GM12878 (cell line): ENCODE results near the gene CLINT1. TPM values are rescaled to one million over a fixed set of nuclear protein-coding genes. Genes with fewer than 3 reads are reported as not detected.
A peak's percentile ranks its signal among the peaks of the same experiment; 100 is the strongest.

Source experiments
- ATAC-seq: fragments of 200-7000 bp; cut with Tn5 transposase; 3 replicates; pipeline ENCODE4 v1.9.1; 2020; ENCODE audit warnings: mild to moderate bottlenecking, moderate library complexity
- BruUV-seq: library from RNA; stranded (reverse); fragments of 400-500 nt; replicated peaks from 2 replicates; lab custom pipeline; 2021; lab: Mats Ljungman, UMichigan
- CTCF ChIA-PET: fragments of 300-600 bp; sonication (Branson Sonifier 250); formaldehyde crosslinking; extraction: SDS; loops from one replicate; lab custom pipeline; 2021; ENCODE audit warnings: inconsistent platforms; lab: Yijun Ruan, JAX
- POLR2A ChIA-PET: fragments of 350-600 bp; formaldehyde crosslinking; extraction: SDS; loops from one replicate; lab custom pipeline; 2021; ENCODE audit warnings: inconsistent platforms; lab: Charles Lee
- RAD21 ChIA-PET: fragments of 300-600 bp; sonication (Branson Sonifier 250); formaldehyde crosslinking; loops from one replicate; lab custom pipeline; 2023; ENCODE audit warnings: antibody characterized with exemption; ENCODE audit not compliant: unreplicated experiment; lab: Charles Lee
- SMC1A ChIA-PET: fragments of 300-600 bp; sonication (Branson Sonifier 250); formaldehyde crosslinking; loops from one replicate; lab custom pipeline; 2023; ENCODE audit not compliant: unreplicated experiment, uncharacterized antibody; lab: Charles Lee
- DNase-seq: peaks from one replicate; pipeline ENCODE4 v3.0.0-alpha.2; 2011; ENCODE audit warnings: low read depth, low spot score
- FAIRE-seq: peaks from 3 replicates; lab custom pipeline; 2011; peaks lifted over from hg19 to GRCh38; lab: Jason Lieb, UNC
- H2AFZ ChIP-seq: 2 replicates; pipeline ENCODE4 v1.6.0; 2011; ENCODE audit warnings: low read depth, low read length, control low read depth; ENCODE audit not compliant: control insufficient read depth
- H3K27ac ChIP-seq: 2 replicates; pipeline ENCODE4 v1.5.1; 2011; ENCODE audit warnings: control low read depth; ENCODE audit not compliant: control insufficient read depth, insufficient read depth
- H3K27me3 ChIP-seq, 2 experiments: replicated peaks in 1 of 2; 2 replicates each; pipeline versions ENCODE4 v1.6.0 to v1.6.1; 2011; ENCODE audit warnings: low read length in 1 of 2; ENCODE audit not compliant: control insufficient read depth in 2 of 2, insufficient read depth in 2 of 2
- H3K36me3 ChIP-seq, 2 experiments: 2 replicates each; pipeline ENCODE4 v1.5.1; 2011; ENCODE audit warnings: low read length in 1 of 2; ENCODE audit not compliant: control insufficient read depth in 2 of 2, insufficient read depth in 2 of 2
- H3K4me1 ChIP-seq: 2 replicates; pipeline ENCODE4 v1.6.1; 2011; ENCODE audit warnings: mild to moderate bottlenecking, low read length, moderate library complexity, mixed read lengths; ENCODE audit not compliant: control insufficient read depth, insufficient read depth
- H3K4me2 ChIP-seq: 2 replicates; pipeline ENCODE4 v1.6.0; 2011; ENCODE audit warnings: control low read depth; ENCODE audit not compliant: control insufficient read depth, insufficient read depth
- H3K4me3 ChIP-seq: fragments of 200-600 bp; sonication (generic); 2 replicates; pipeline ENCODE4 v1.5.1; 2016
- H3K79me2 ChIP-seq: 2 replicates; pipeline ENCODE4 v1.6.0; 2011; ENCODE audit warnings: low read length; ENCODE audit not compliant: control insufficient read depth, insufficient read depth
- H3K9ac ChIP-seq: 2 replicates; pipeline ENCODE4 v1.8.0; 2011; ENCODE audit warnings: low read length, control low read depth, mixed read lengths; ENCODE audit not compliant: control insufficient read depth, insufficient read depth
- H3K9me3 ChIP-seq: replicated peaks from 3 replicates; pipeline ENCODE4 v1.5.1; 2011; ENCODE audit warnings: mild to moderate bottlenecking, low read length; ENCODE audit not compliant: control insufficient read depth, insufficient read depth
- H4K20me1 ChIP-seq: 2 replicates; pipeline ENCODE4 v1.6.0; 2011; ENCODE audit not compliant: control insufficient read depth, insufficient read depth
- ASH2L ChIP-seq: fragments of 300-600, 200-600 bp; sonication (generic); IDR thresholded peaks from 2 replicates; pipeline ENCODE4 v1.6.1; 2017; ENCODE audit warnings: low read depth, mild to moderate bottlenecking, borderline replicate concordance
- BMI1 ChIP-seq: fragments of 450-650 bp; IDR thresholded peaks from 2 replicates; pipeline ENCODE4 v1.6.1; 2016; ENCODE audit warnings: mild to moderate bottlenecking, moderate library complexity, borderline replicate concordance
- CBX3 ChIP-seq: fragments of 200-600 bp; sonication (generic); IDR thresholded peaks from 2 replicates; pipeline ENCODE4 v1.6.1; 2016; ENCODE audit warnings: low read depth, borderline replicate concordance
- GABPA ChIP-seq: IDR thresholded peaks from 2 replicates; pipeline ENCODE4 v1.6.1; 2014; ENCODE audit warnings: antibody characterized with exemption, low read depth, mild to moderate bottlenecking, inconsistent platforms
- IKZF1 ChIP-seq: fragments of 450-650 bp; conservative IDR thresholded peaks from 2 replicates; pipeline ENCODE4 v1.6.1; 2017; ENCODE audit warnings: antibody characterized with exemption, mild to moderate bottlenecking
- JUND ChIP-seq: IDR thresholded peaks from 2 replicates; pipeline ENCODE4 v1.6.1; 2012; ENCODE audit warnings: low read depth, mild to moderate bottlenecking, low read length, improper control_type of control experiment, moderate library complexity
- MAX ChIP-seq: IDR thresholded peaks from 2 replicates; pipeline ENCODE4 v1.6.1; 2012; ENCODE audit warnings: low read depth, low read length, improper control_type of control experiment
- MEF2B ChIP-seq: fragments of 450-650 bp; IDR thresholded peaks from 2 replicates; pipeline ENCODE4 v1.6.1; 2018; ENCODE audit warnings: mild to moderate bottlenecking, moderate library complexity; ENCODE audit not compliant: partially characterized antibody, poor library complexity, severe bottlenecking
- NR2F1 ChIP-seq: fragments of 450-650 bp; conservative IDR thresholded peaks from 2 replicates; pipeline ENCODE4 v1.6.1; 2017; ENCODE audit warnings: mild to moderate bottlenecking
- PAX8 ChIP-seq: fragments of 450-650 bp; IDR thresholded peaks from 2 replicates; pipeline ENCODE4 v1.6.1; 2017; ENCODE audit warnings: mild to moderate bottlenecking, moderate library complexity
- POLR2A ChIP-seq: IDR thresholded peaks from 2 replicates; pipeline ENCODE4 v1.6.1; 2011; ENCODE audit warnings: low read depth, mild to moderate bottlenecking, low read length
- RB1 ChIP-seq: fragments of 450-650 bp; formaldehyde crosslinking; IDR thresholded peaks from 2 replicates; pipeline ENCODE4 v1.6.1; 2017; ENCODE audit warnings: mild to moderate bottlenecking, borderline replicate concordance
- RFX5 ChIP-seq: IDR thresholded peaks from 2 replicates; pipeline ENCODE4 v1.6.1; 2011; ENCODE audit warnings: low read depth, low read length, improper control_type of control experiment
- TARDBP ChIP-seq: IDR thresholded peaks from 2 replicates; pipeline ENCODE4 v1.6.1; 2016; ENCODE audit warnings: borderline replicate concordance
- TCF12 ChIP-seq: IDR thresholded peaks from 2 replicates; pipeline ENCODE4 v1.6.1; 2011; ENCODE audit warnings: low read depth, mild to moderate bottlenecking, low read length
- ZNF207 ChIP-seq: fragments of 450-650 bp; IDR thresholded peaks from 2 replicates; pipeline ENCODE4 v1.6.1; 2014; ENCODE audit warnings: antibody characterized with exemption, mild to moderate bottlenecking, borderline replicate concordance
- WGBS: methylation state at CpG from one replicate; pipeline ENCODE4 v1.1.6; 2016; ENCODE audit warnings: low lambda C conversion rate; ENCODE audit not compliant: insufficient replicate concordance, insufficient coverage; ENCODE audit errors: missing lambda C conversion rate; 5-methylcytosine and 5-hydroxymethylcytosine counted together
- in situ Hi-C: fragments of 300-500 bp; cut with MboI; formaldehyde crosslinking; loops from 9 replicates; pipeline ENCODE4 v1.14.3; 2018; ENCODE audit warnings: mixed read lengths
- intact Hi-C: fragments of 100-400 bp; cut with micrococcal nuclease; formaldehyde crosslinking; loops from one replicate; pipeline ENCODE4 v1.14.2; 2022; ENCODE audit not compliant: unreplicated experiment
- polyA plus RNA-seq, 11 experiments: library from polyadenylated mRNA; depleted of rRNA in 4 of 11; unstranded in 6 of 11; stranded (reverse) in 5 of 11; fragments of >200 nt; fragmentation: Nextera tagmentation in 4 of 11; fragmentation: Illumina TruSeq in 1 of 11; extraction: Ambion mirVana in 4 of 11; extraction: Trizol in 1 of 11; gene quantifications; 1 replicate in 1 of 11; 2 replicates in 10 of 11; pipeline versions ENCODE4 v1.2.1 to v1.2.3, GENCODE V29; 2011 to 2016; ENCODE audit warnings: inconsistent platforms in 2 of 11, missing spikeins in 2 of 11, low read depth in 1 of 11
- total RNA-seq, 4 experiments: library from RNA; depleted of rRNA in 3 of 4; stranded (reverse); fragments of >200 nt in 3 of 4; fragmentation: Illumina TruSeq in 1 of 4; extraction: Trizol in 1 of 4; gene quantifications; 2 replicates each; pipeline versions ENCODE4 v1.2.1 to v1.2.3, GENCODE V29; 2013 to 2021
- TF ChIP-seq, protein P1 (sequence below): IDR thresholded peaks from 2 replicates; pipeline ENCODE4 v1.6.1; 2012; ENCODE audit warnings: mild to moderate bottlenecking, low read depth, low read length
- TF ChIP-seq, protein P2 (sequence below): IDR thresholded peaks from 2 replicates; pipeline ENCODE4 v1.6.1; 2012; ENCODE audit warnings: low read length, inconsistent platforms
- TF ChIP-seq, protein P3 (sequence below): fragments of 450-650 bp; IDR thresholded peaks from 2 replicates; pipeline ENCODE4 v1.6.1; 2018; ENCODE audit warnings: mild to moderate bottlenecking, low read depth, moderate library complexity; ENCODE audit not compliant: partially characterized antibody

The CLINT1 gene
- total and polyA plus RNA-seq, 10 of the 15 experiments (the other 5 are each of a cell fraction or from before 2014, with no cell fraction given): 30.0 to 136 (median 105) TPM

DNA sequence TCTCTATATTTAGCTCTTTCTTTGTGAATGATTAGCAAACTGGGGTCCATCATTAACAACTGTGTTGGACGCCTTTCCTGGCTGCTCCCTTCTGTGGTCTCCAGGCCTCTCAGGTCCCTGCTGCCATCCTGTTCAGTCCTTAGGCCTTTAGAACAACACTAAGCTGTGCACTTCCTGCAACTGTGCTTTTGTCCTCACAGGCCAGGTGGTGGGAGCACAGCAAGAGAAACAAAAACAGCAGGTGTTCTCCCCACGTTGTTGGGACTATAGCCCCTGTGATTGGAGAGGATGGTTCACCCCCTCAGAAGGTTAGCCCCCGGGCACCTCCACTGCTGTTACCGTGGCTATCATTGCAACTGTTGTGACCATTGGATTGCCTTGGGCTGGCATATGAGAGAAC, 41.7 kb upstream of the CLINT1 start:
- POLR2A ChIA-PET: no interaction called here
- Histone ChIP-seq H3K4me1 (no peaks in the 10 kb centered on the region), H3K27ac (no peak overlapping the region), H3K36me3 (no peaks in the 10 kb centered on the region), H4K20me1 (no peaks in the 10 kb centered on the region), H3K4me3 (no peak overlapping the region), H3K27me3 (no peaks in the 10 kb centered on the region), H2AFZ (no peak overlapping the region), H3K4me2 (no peak overlapping the region), H3K79me2 (no peaks in the 10 kb centered on the region), H3K9ac (no peak overlapping the region), H3K9me3 (no peaks in the 10 kb centered on the region)
- 36% methylated on average over 4 of the region's 4 CpGs for WGBS
- SMC1A ChIA-PET: interaction anchor here (1.0 to 1.2 kb wide), 4 partner anchors 8 to 40 kb away, joined by 3 to 7 read pairs (median 3); no protein-coding TSS in a partner anchor
- ATAC-seq (peak; percentile 61), DNase-seq (no peak), FAIRE-seq (peak; percentile 27)
- RAD21 ChIA-PET: no interaction called here
- in situ Hi-C loops: no loop called here
- BruUV-seq: no TSS peak
- CTCF ChIA-PET: interaction anchor here (1.4 to 1.5 kb wide), 2 partner anchors 9 to 48 kb away, joined by 3 to 4 read pairs; no protein-coding TSS in a partner anchor
- intact Hi-C loops: no loop called here
- no peak for TF ChIP-seq IKZF1
- no peak for TF ChIP-seq BMI1
- no peak for TF ChIP-seq CBX3
- TF ChIP-seq MEF2B: no peak
- no peak for TF ChIP-seq TCF12
- TF ChIP-seq, protein P1, sequence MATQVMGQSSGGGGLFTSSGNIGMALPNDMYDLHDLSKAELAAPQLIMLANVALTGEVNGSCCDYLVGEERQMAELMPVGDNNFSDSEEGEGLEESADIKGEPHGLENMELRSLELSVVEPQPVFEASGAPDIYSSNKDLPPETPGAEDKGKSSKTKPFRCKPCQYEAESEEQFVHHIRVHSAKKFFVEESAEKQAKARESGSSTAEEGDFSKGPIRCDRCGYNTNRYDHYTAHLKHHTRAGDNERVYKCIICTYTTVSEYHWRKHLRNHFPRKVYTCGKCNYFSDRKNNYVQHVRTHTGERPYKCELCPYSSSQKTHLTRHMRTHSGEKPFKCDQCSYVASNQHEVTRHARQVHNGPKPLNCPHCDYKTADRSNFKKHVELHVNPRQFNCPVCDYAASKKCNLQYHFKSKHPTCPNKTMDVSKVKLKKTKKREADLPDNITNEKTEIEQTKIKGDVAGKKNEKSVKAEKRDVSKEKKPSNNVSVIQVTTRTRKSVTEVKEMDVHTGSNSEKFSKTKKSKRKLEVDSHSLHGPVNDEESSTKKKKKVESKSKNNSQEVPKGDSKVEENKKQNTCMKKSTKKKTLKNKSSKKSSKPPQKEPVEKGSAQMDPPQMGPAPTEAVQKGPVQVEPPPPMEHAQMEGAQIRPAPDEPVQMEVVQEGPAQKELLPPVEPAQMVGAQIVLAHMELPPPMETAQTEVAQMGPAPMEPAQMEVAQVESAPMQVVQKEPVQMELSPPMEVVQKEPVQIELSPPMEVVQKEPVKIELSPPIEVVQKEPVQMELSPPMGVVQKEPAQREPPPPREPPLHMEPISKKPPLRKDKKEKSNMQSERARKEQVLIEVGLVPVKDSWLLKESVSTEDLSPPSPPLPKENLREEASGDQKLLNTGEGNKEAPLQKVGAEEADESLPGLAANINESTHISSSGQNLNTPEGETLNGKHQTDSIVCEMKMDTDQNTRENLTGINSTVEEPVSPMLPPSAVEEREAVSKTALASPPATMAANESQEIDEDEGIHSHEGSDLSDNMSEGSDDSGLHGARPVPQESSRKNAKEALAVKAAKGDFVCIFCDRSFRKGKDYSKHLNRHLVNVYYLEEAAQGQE: no peak
- TF ChIP-seq JUND: no peak
- TF ChIP-seq, protein P2, sequence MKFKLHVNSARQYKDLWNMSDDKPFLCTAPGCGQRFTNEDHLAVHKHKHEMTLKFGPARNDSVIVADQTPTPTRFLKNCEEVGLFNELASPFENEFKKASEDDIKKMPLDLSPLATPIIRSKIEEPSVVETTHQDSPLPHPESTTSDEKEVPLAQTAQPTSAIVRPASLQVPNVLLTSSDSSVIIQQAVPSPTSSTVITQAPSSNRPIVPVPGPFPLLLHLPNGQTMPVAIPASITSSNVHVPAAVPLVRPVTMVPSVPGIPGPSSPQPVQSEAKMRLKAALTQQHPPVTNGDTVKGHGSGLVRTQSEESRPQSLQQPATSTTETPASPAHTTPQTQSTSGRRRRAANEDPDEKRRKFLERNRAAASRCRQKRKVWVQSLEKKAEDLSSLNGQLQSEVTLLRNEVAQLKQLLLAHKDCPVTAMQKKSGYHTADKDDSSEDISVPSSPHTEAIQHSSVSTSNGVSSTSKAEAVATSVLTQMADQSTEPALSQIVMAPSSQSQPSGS: no peak
- TF ChIP-seq, protein P3, sequence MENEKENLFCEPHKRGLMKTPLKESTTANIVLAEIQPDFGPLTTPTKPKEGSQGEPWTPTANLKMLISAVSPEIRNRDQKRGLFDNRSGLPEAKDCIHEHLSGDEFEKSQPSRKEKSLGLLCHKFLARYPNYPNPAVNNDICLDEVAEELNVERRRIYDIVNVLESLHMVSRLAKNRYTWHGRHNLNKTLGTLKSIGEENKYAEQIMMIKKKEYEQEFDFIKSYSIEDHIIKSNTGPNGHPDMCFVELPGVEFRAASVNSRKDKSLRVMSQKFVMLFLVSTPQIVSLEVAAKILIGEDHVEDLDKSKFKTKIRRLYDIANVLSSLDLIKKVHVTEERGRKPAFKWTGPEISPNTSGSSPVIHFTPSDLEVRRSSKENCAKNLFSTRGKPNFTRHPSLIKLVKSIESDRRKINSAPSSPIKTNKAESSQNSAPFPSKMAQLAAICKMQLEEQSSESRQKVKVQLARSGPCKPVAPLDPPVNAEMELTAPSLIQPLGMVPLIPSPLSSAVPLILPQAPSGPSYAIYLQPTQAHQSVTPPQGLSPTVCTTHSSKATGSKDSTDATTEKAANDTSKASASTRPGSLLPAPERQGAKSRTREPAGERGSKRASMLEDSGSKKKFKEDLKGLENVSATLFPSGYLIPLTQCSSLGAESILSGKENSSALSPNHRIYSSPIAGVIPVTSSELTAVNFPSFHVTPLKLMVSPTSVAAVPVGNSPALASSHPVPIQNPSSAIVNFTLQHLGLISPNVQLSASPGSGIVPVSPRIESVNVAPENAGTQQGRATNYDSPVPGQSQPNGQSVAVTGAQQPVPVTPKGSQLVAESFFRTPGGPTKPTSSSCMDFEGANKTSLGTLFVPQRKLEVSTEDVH: no peak
- no peak for TF ChIP-seq TARDBP
- no peak for TF ChIP-seq RB1
- no peak for TF ChIP-seq ZNF207
- TF ChIP-seq RFX5: no peak
- no peak for TF ChIP-seq POLR2A
- no peak for TF ChIP-seq GABPA
- TF ChIP-seq NR2F1: no peak
- no peak for TF ChIP-seq MAX
- no peak for TF ChIP-seq PAX8
- TF ChIP-seq ASH2L: no peak
